Transverse colon (tissue), 4 donors: ENCODE data around the gene ELAVL4. TPM values are rescaled to one million over a fixed set of nuclear protein-coding genes. Genes with fewer than 3 reads are reported as not detected.

Experiments used
- DNase-seq: peaks from one replicate; pipeline ENCODE4 v3.0.0-alpha.2; 2019
- H3K27ac ChIP-seq, 4 donors: fragments of 200-600 bp; sonication (generic); 2 replicates each; pipeline ENCODE4 v1.5.1; 2016 to 2018; ENCODE audit warnings: inconsistent platforms in 4 of 4
- H3K27me3 ChIP-seq: fragments of 200-600 bp; sonication (generic); 2 replicates; pipeline ENCODE4 v1.5.1; 2017; ENCODE audit warnings: inconsistent platforms
- H3K36me3 ChIP-seq, 4 donors: fragments of 200-600 bp; sonication (generic); 2 replicates each; pipeline ENCODE4 v1.5.1; 2017 to 2019; ENCODE audit warnings: inconsistent platforms in 4 of 4
- H3K4me1 ChIP-seq, 4 donors: fragments of 200-600 bp; sonication (generic); 2 replicates each; pipeline ENCODE4 v1.5.1; 2017 to 2020; ENCODE audit warnings: inconsistent platforms in 4 of 4
- H3K4me3 ChIP-seq, 4 donors: fragments of 200-600 bp; sonication (generic); 1 replicate in 1 of 4; 2 replicates in 3 of 4; pipeline versions ENCODE4 v1.5.1 to v1.6.1; 2017 to 2019; ENCODE audit warnings: inconsistent platforms in 4 of 4
- H3K9me3 ChIP-seq, 2 donors: fragments of 200-600 bp; sonication (generic); 2 replicates each; pipeline ENCODE4 v1.5.1; 2017 to 2019; ENCODE audit warnings: inconsistent platforms in 2 of 2
- CTCF ChIP-seq, 5 experiments: fragments of 200-600 bp in 3 of 5; fragments of 450-650 bp in 2 of 5; sonication (generic) in 3 of 5; IDR thresholded peaks; 1 replicate in 2 of 5; 2 replicates in 3 of 5; pipeline ENCODE4 v1.5.1; 2016 to 2017; ENCODE audit warnings: antibody characterized with exemption in 5 of 5, inconsistent platforms in 3 of 5, mild to moderate bottlenecking in 2 of 5, moderate library complexity in 1 of 5
- EP300 ChIP-seq: sonication (generic); formaldehyde crosslinking; IDR thresholded peaks from one replicate; pipeline ENCODE4 v1.6.1; 2017; ENCODE audit warnings: antibody characterized with exemption, low read depth
- POLR2A ChIP-seq: fragments of 450-650 bp; IDR thresholded peaks from one replicate; pipeline ENCODE4 v1.6.1; 2016; ENCODE audit warnings: antibody characterized with exemption, mild to moderate bottlenecking, moderate library complexity
- POLR2AphosphoS5 ChIP-seq, 3 donors: sonication (generic); formaldehyde crosslinking; IDR thresholded peaks; one replicate each; pipeline ENCODE4 v1.6.1; 2016; ENCODE audit warnings: antibody characterized with exemption in 3 of 3
- WGBS, 2 donors: methylation state at CpG; one replicate each; pipeline ENCODE4 v1.1.5; 2018; ENCODE audit warnings: low coverage in 1 of 2; 5-methylcytosine and 5-hydroxymethylcytosine counted together
- in situ Hi-C, 4 donors: fragments of 200-750 bp; cut with MboI; loops; one replicate each; pipeline versions ENCODE4 v1.15.0 to v1.15.1; 2017; ENCODE audit warnings: low sequenced_read_pairs in 3 of 4, low pct_ligation_motif_present in 1 of 4, low pct_unique_long_range_greater_than_20kb in 1 of 4
- intact Hi-C: fragments of 100-400 bp; cut with DNase I; formaldehyde crosslinking; loops from one replicate; pipeline ENCODE4 v1.15.1; 2023; ENCODE audit warnings: low total_unique reads
- total RNA-seq, 4 donors: library from RNA; depleted of rRNA; stranded (reverse); fragments of >200 nt; gene quantifications; one replicate each; pipeline ENCODE4 v1.1.0, GENCODE V29; 2016

Gene ELAVL4
- total RNA-seq, 4 donors from 2014 or later = 0.55 to 0.64 TPM; not detected in 2

- no peaks in the 10 kb centered on the region for H3K36me3 ChIP-seq
- no peak overlapping the region for H3K27ac ChIP-seq
- no peak for DNase-seq
- in situ Hi-C loops (no loop called here), intact Hi-C loops (no loop called here)
- no peaks in the 10 kb centered on the region for H3K27me3 ChIP-seq
- H3K4me1 ChIP-seq = no peaks in the 10 kb centered on the region
- no peaks in the 10 kb centered on the region for H3K9me3 ChIP-seq
- no peak overlapping the region for H3K4me3 ChIP-seq
- 15 to 20% methylated on average over 3 of the region's 3 CpGs for WGBS, 2 donors
- TF ChIP-seq POLR2AphosphoS5 (IDR thresholded peaks at IDR 0.05) = no peak
- no peak for TF ChIP-seq CTCF (IDR thresholded peaks at IDR 0.05)
Measured at GRCh38 chr1:50181027-50181663, 72.4 kb downstream of the ELAVL4 start.

- in situ Hi-C loops = no loop called here
- H3K9me3 ChIP-seq = no peaks in the 10 kb centered on the region
- TF ChIP-seq CTCF (IDR thresholded peaks at IDR 0.05) = no peak
- no peak for TF ChIP-seq POLR2AphosphoS5 (IDR thresholded peaks at IDR 0.05)
- no peak for TF ChIP-seq POLR2A
- no peak for TF ChIP-seq EP300
- no peak overlapping the region for H3K27ac ChIP-seq
- no peak for DNase-seq
- H3K27me3 ChIP-seq = no peaks in the 10 kb centered on the region
- no peak overlapping the region for H3K4me3 ChIP-seq
- H3K36me3 ChIP-seq = no peaks in the 10 kb centered on the region
- no peaks in the 10 kb centered on the region for H3K4me1 ChIP-seq
- intact Hi-C loops = no loop called here
- 36 to 40% methylated on average over 9 to 12 of the region's 12 CpGs for WGBS, 2 donors
Measured at GRCh38 chr1:50183378-50184133, 74.8 kb downstream of the ELAVL4 start.

DNA sequence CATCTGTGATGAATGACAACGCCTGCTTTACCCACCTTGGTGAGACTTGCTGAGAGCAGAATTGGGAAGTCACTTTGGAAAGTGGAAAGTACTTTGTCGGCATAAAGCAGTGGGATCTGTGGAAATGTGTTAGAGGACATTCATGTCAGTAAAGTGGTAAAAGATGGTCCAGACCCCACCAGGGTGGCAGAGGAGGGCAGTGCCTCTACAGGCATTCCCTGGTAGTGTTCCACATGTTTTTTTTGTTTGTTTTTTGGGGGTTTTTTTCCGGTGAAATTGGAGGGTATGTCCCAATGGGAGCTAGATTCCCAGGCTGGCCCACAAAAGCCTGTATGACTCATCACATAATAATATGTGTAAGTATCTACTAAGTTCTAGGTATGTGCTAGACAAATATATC is 80.6 kb downstream of the ELAVL4 start:
- Histone ChIP-seq H3K27me3 (no peaks in the 10 kb centered on the region), H3K36me3 (no peaks in the 10 kb centered on the region), H3K4me1 (no peaks in the 10 kb centered on the region), H3K4me3 (no peak overlapping the region), H3K9me3 (no peaks in the 10 kb centered on the region), H3K27ac (no peak overlapping the region)
- no peak for DNase-seq
- WGBS, 2 donors = 50 to 86% methylated on average over 1 to 3 of the region's 3 CpGs
- intact Hi-C loops = no loop called here
- TF ChIP-seq POLR2A (no peak), CTCF (IDR thresholded peaks at IDR 0.05) (no peak), EP300 (no peak), POLR2AphosphoS5 (IDR thresholded peaks at IDR 0.05) (no peak)
- in situ Hi-C loops = no loop called here

GRCh38 chr1:50193002-50193401 is 84.3 kb downstream of the ELAVL4 start:
- 24 to 34% methylated on average over 3 of the region's 3 CpGs for WGBS, 2 donors
- Histone ChIP-seq H3K4me1 (no peaks in the 10 kb centered on the region), H3K9me3 (no peaks in the 10 kb centered on the region), H3K27me3 (no peaks in the 10 kb centered on the region), H3K27ac (no peak overlapping the region), H3K4me3 (no peak overlapping the region), H3K36me3 (no peaks in the 10 kb centered on the region)
- intact Hi-C loops = no loop called here
- no peak for TF ChIP-seq POLR2A
- no peak for TF ChIP-seq EP300
- TF ChIP-seq CTCF (IDR thresholded peaks at IDR 0.05) = no peak
- TF ChIP-seq POLR2AphosphoS5 (IDR thresholded peaks at IDR 0.05) = no peak
- no peak for DNase-seq
- in situ Hi-C loops = no loop called here
